K562 (cell line): ENCODE results near the gene LUZP4. TPM values are rescaled to one million over a fixed set of nuclear protein-coding genes. Genes with fewer than 3 reads are reported as not detected.

ENCODE experiments used
- ATAC-seq: fragments of 200-7000 bp; cut with Tn5 transposase; 3 replicates; pipeline ENCODE4 v1.9.1; 2020; ENCODE audit warnings: moderate library complexity
- BruUV-seq: library from RNA; stranded (reverse); fragments of 400-500 nt; replicated peaks from 2 replicates; lab custom pipeline; 2021; lab: Mats Ljungman, UMichigan
- CTCF ChIA-PET: fragments of 300-600 bp; formaldehyde crosslinking; extraction: SDS; loops from one replicate; lab custom pipeline; 2021; ENCODE audit warnings: low intra/inter-chr PET ratio; lab: Yijun Ruan, JAX
- POLR2A ChIA-PET: fragments of 300-600, 350-650 bp; sonication (Branson Sonifier 250); formaldehyde crosslinking; extraction: SDS; loops from one replicate; lab custom pipeline; 2021; ENCODE audit warnings: antibody characterized with exemption, inconsistent platforms; lab: Yijun Ruan, JAX
- DNase-seq, 4 experiments: peaks; one replicate each; pipeline versions ENCODE4 v3.0.0 to v3.0.0-alpha.2; 2011 to 2018; ENCODE audit warnings: low spot score in 3 of 4, mixed read lengths in 3 of 4; ENCODE audit errors: extremely low read depth in 1 of 4
- FAIRE-seq: peaks from 2 replicates; lab custom pipeline; 2011; peaks lifted over from hg19 to GRCh38; lab: Jason Lieb, UNC
- H2AFZ ChIP-seq: 2 replicates; pipeline ENCODE4 v1.6.0; 2011; ENCODE audit warnings: low read depth, low read length, control low read depth, inconsistent platforms
- H3K27ac ChIP-seq: fragments of 200-600 bp; 3 replicates; pipeline ENCODE4 v1.8.0; 2011; ENCODE audit warnings: low read depth, mild to moderate bottlenecking, control low read depth, inconsistent platforms, low read length, moderate library complexity, mixed read lengths; ENCODE audit errors: extremely low read depth
- H3K27me3 ChIP-seq, 2 experiments: fragments of 300-600 bp in 1 of 2; 2 replicates in 1 of 2; 3 replicates in 1 of 2; pipeline versions ENCODE4 v1.6.0 to v1.8.0; 2011; ENCODE audit warnings: inconsistent platforms in 2 of 2, low read length in 2 of 2, mild to moderate bottlenecking in 1 of 2, mixed read lengths in 1 of 2, moderate library complexity in 1 of 2; ENCODE audit not compliant: control insufficient read depth in 2 of 2, insufficient read depth in 2 of 2
- H3K36me3 ChIP-seq: fragments of 300-600 bp; 3 replicates; pipeline ENCODE4 v1.8.0; 2011; ENCODE audit warnings: mild to moderate bottlenecking, low read length, inconsistent platforms; ENCODE audit not compliant: control insufficient read depth, insufficient read depth
- H3K4me1 ChIP-seq, 2 experiments: fragments of 200-600 bp in 1 of 2; replicated peaks in 1 of 2; 2 replicates in 1 of 2; 3 replicates in 1 of 2; pipeline versions ENCODE4 v1.5.1 to v1.8.0; 2011; ENCODE audit warnings: inconsistent platforms in 2 of 2, low read length in 2 of 2, mild to moderate bottlenecking in 1 of 2, mixed read lengths in 1 of 2, moderate library complexity in 1 of 2; ENCODE audit not compliant: control insufficient read depth in 2 of 2, insufficient read depth in 2 of 2
- H3K4me2 ChIP-seq: 2 replicates; pipeline ENCODE4 v1.6.1; 2011; ENCODE audit warnings: low read length, control low read depth, inconsistent platforms, mixed read lengths; ENCODE audit not compliant: insufficient read depth
- H3K4me3 ChIP-seq: fragments of 200-600 bp; sonication (generic), shearing (Covaris generic); 2 replicates; pipeline ENCODE4 v1.5.1; 2016; ENCODE audit warnings: control low read depth, inconsistent platforms
- H3K79me2 ChIP-seq: fragments of 200-600 bp; 3 replicates; pipeline ENCODE4 v1.8.0; 2011; ENCODE audit warnings: low read length, inconsistent platforms; ENCODE audit not compliant: control insufficient read depth, insufficient read depth
- H3K9ac ChIP-seq, 2 experiments: 2 replicates each; pipeline versions ENCODE4 v1.6.0 to v1.6.1; 2011; ENCODE audit warnings: low read depth in 2 of 2, low read length in 2 of 2, control low read depth in 1 of 2, inconsistent platforms in 1 of 2, mild to moderate bottlenecking in 1 of 2, mixed read lengths in 1 of 2; ENCODE audit not compliant: insufficient read depth in 1 of 2
- H3K9me1 ChIP-seq: one replicate; pipeline ENCODE4 v1.6.0; 2011; ENCODE audit warnings: inconsistent platforms, mild to moderate bottlenecking, low read length, moderate library complexity; ENCODE audit not compliant: control insufficient read depth, insufficient read depth
- H3K9me3 ChIP-seq: replicated peaks from 2 replicates; pipeline ENCODE4 v1.5.1; 2011; ENCODE audit warnings: low read depth, low read length, inconsistent platforms; ENCODE audit not compliant: control insufficient read depth, insufficient read depth
- H4K20me1 ChIP-seq: replicated peaks from 2 replicates; pipeline ENCODE4 v1.6.1; 2011; ENCODE audit warnings: low read length, inconsistent platforms, mixed read lengths; ENCODE audit not compliant: control insufficient read depth, insufficient read depth
- ELF2 ChIP-seq: fragments of 250-450 bp; sonication (Bioruptor Pico); IDR thresholded peaks from 2 replicates; pipeline ENCODE4 v1.5.0; 2021; ENCODE audit warnings: mild to moderate bottlenecking
- MAFF ChIP-seq: IDR thresholded peaks from 2 replicates; pipeline ENCODE4 v1.6.1; 2012; ENCODE audit warnings: low read length, improper control_type of control experiment
- NEUROD1 ChIP-seq: fragments of 150-350 bp; IDR thresholded peaks from 2 replicates; pipeline ENCODE4 v1.6.1; 2014; ENCODE audit warnings: borderline replicate concordance, low read length, low read depth; ENCODE audit not compliant: partially characterized antibody
- ZNF3 ChIP-seq: fragments of 250-450 bp; sonication (Bioruptor Pico); IDR thresholded peaks from 2 replicates; pipeline ENCODE4 v1.5.0; 2021; ENCODE audit warnings: mild to moderate bottlenecking, moderate library complexity
- ZZZ3 ChIP-seq: fragments of 450-650 bp; IDR thresholded peaks from 2 replicates; pipeline ENCODE4 v1.6.1; 2016; ENCODE audit warnings: antibody characterized with exemption, mild to moderate bottlenecking, moderate library complexity
- WGBS: fragments of 100-300 bp; shearing (Covaris generic); methylation state at CpG from one replicate; pipeline ENCODE4 v1.1.6; 2016; ENCODE audit warnings: low coverage, mixed read lengths; ENCODE audit not compliant: insufficient coverage; ENCODE audit errors: missing lambda C conversion rate; 5-methylcytosine and 5-hydroxymethylcytosine counted together
- in situ Hi-C: fragments of 300-500 bp; cut with MboI; formaldehyde crosslinking; loops from 4 replicates; pipeline ENCODE4 v1.15.0; 2018; ENCODE audit warnings: inconsistent platforms, mixed read lengths
- intact Hi-C: fragments of 100-400 bp; cut with micrococcal nuclease; formaldehyde crosslinking; loops from 2 replicates; pipeline ENCODE4 v1.14.2; 2022
- polyA plus RNA-seq, 8 experiments: library from polyadenylated mRNA; depleted of rRNA in 4 of 8; stranded (reverse) in 5 of 8; unstranded in 3 of 8; fragments of >200 nt; fragmentation: Nextera tagmentation in 2 of 8; fragmentation: Illumina TruSeq in 1 of 8; extraction: Ambion mirVana in 2 of 8; extraction: Trizol in 1 of 8; gene quantifications; 2 replicates each; pipeline versions ENCODE4 v1.2.1 to v1.2.3, GENCODE V29; 2011 to 2014; ENCODE audit warnings: inconsistent platforms in 1 of 8, missing spikeins in 1 of 8
- total RNA-seq, 7 experiments: library from RNA; depleted of rRNA in 6 of 7; stranded (reverse); fragments of >200 nt in 6 of 7; fragmentation: Illumina TruSeq in 2 of 7; extraction: Trizol in 2 of 7; gene quantifications; 2 replicates each; pipeline versions ENCODE4 v1.2.1 to v1.2.3, GENCODE V29; 2011 to 2021; ENCODE audit warnings: low replicate concordance in 1 of 7
- TF ChIP-seq, protein P1 (sequence below): sonication (generic); formaldehyde crosslinking; IDR thresholded peaks from 2 replicates; pipeline ENCODE4 v1.8.1; 2022; ENCODE audit warnings: missing genetic modification reagents
- TF ChIP-seq, protein P2 (sequence below): sonication (generic); formaldehyde crosslinking; IDR thresholded peaks from 2 replicates; pipeline ENCODE4 v1.9.0; 2022; ENCODE audit warnings: mild to moderate bottlenecking, missing genetic modification reagents
- TF ChIP-seq, protein P3 (sequence below): fragments of 200-800 bp; sonication (Bioruptor generic); IDR thresholded peaks from 2 replicates; pipeline ENCODE4 v1.6.1; 2017; ENCODE audit warnings: missing genetic modification characterization, missing compliant biosample characterization
- TF ChIP-seq, protein P4 (sequence below), 2 experiments: fragments of 450-650 bp; conservative IDR thresholded peaks; 2 replicates each; pipeline ENCODE4 v1.6.1; 2017; ENCODE audit warnings: mild to moderate bottlenecking in 2 of 2, moderate library complexity in 2 of 2

LUZP4 gene
- total and polyA plus RNA-seq, 9 of the 15 experiments (the other 6 are each of a cell fraction or from before 2014, with no cell fraction given), result 0.16 to 1.1 (median 0.36) TPM

DNA sequence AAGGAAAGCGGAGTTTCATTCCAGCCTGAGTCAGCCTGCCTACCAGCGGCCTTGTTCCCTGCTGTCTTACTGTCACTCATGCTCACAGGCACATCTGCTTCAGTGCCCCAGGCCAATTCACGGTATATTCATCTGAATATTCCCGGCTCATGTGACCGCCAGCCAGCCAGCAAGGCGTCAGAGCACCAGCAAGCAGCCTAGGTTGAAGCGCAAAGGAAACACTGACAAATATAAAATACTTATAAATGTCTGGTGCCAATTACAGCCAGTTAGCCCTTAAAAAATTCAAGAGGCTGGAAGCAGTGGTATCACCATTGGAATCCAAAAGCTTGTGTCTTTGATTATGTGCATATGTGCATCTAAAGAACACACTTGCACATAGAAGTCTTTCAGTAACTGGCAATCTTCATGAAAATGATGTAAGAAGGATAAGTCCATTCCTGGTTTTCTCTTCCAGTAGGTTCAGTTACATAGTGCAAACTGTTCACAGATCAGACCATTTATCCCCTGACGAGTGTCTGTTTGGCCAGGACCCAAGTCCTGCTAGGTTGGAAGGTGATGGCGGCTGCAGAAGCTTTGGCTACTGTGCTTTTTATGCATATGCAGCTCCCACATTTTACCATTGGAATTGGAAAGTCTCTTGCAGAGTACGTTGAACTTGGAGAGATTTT, 61.3 kb downstream of the LUZP4 start:
- intact Hi-C loops, result no loop called here
- ATAC-seq, result no peak

DNA sequence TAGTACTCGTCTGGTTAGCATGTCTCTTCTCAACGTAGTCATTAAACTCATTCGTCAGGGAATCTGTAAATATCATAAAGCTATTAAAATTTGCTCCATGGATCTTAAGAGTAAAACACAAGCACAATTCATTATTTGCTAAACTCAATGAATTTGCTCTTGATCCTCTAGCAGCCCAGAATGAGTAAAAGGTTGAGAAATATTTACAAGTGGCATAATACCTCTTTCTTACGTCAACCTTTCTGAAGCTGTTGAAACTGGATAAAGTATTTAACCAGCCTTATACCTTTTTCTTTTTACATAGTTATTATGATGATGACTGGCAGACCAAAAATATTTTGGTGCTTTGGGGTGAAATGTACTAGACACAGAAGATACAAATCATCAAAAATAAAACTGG, 66.9 kb downstream of the LUZP4 start:
- no peak for FAIRE-seq
- intact Hi-C loops, result no loop called here

More for the DNA sequence above, 61.3 kb downstream of the LUZP4 start:
- Histone ChIP-seq H3K36me3 (no peaks in the 10 kb centered on the region), H4K20me1 (no peaks in the 10 kb centered on the region), H3K4me1 (no peaks in the 10 kb centered on the region), H3K9ac (no peak overlapping the region), H3K27ac (no peak overlapping the region), H3K4me2 (no peak overlapping the region), H3K9me1 (no peaks in the 10 kb centered on the region), H3K79me2 (no peaks in the 10 kb centered on the region), H3K27me3 (no peaks in the 10 kb centered on the region), H3K4me3 (no peak overlapping the region), H3K9me3 (no peaks in the 10 kb centered on the region), H2AFZ (no peak overlapping the region)
- DNase-seq (no peak), FAIRE-seq (no peak)
- no TSS peak for BruUV-seq
- TF ChIP-seq, protein P1, sequence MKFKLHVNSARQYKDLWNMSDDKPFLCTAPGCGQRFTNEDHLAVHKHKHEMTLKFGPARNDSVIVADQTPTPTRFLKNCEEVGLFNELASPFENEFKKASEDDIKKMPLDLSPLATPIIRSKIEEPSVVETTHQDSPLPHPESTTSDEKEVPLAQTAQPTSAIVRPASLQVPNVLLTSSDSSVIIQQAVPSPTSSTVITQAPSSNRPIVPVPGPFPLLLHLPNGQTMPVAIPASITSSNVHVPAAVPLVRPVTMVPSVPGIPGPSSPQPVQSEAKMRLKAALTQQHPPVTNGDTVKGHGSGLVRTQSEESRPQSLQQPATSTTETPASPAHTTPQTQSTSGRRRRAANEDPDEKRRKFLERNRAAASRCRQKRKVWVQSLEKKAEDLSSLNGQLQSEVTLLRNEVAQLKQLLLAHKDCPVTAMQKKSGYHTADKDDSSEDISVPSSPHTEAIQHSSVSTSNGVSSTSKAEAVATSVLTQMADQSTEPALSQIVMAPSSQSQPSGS (CRISPR knock-in tag), result no peak
- ChIA-PET CTCF (no interaction called here), POLR2A (no interaction called here)
- 4% methylated on average over 6 of the region's 10 CpGs for WGBS
- in situ Hi-C loops, result no loop called here

More for the DNA sequence above, 66.9 kb downstream of the LUZP4 start:
- Histone ChIP-seq H3K4me1 (no peaks in the 10 kb centered on the region), H3K9ac (no peak overlapping the region), H3K9me1 (no peaks in the 10 kb centered on the region), H2AFZ (no peak overlapping the region), H3K79me2 (no peaks in the 10 kb centered on the region), H3K27ac (no peak overlapping the region), H3K4me2 (no peak overlapping the region), H4K20me1 (no peaks in the 10 kb centered on the region), H3K36me3 (no peaks in the 10 kb centered on the region), H3K27me3 (no peaks in the 10 kb centered on the region), H3K4me3 (no peak overlapping the region), H3K9me3 (no peaks in the 10 kb centered on the region)
- CTCF ChIA-PET, result no interaction called here
- in situ Hi-C loops, result no loop called here
- BruUV-seq, result no TSS peak
- no peak for ATAC-seq
- TF ChIP-seq NEUROD1, result no peak
- no peak for TF ChIP-seq MAFF
- TF ChIP-seq ELF2 (CRISPR knock-in tag), result no peak
- TF ChIP-seq, protein P2, sequence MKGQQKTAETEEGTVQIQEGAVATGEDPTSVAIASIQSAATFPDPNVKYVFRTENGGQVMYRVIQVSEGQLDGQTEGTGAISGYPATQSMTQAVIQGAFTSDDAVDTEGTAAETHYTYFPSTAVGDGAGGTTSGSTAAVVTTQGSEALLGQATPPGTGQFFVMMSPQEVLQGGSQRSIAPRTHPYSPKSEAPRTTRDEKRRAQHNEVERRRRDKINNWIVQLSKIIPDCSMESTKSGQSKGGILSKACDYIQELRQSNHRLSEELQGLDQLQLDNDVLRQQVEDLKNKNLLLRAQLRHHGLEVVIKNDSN, result no peak
- TF ChIP-seq, protein P3, sequence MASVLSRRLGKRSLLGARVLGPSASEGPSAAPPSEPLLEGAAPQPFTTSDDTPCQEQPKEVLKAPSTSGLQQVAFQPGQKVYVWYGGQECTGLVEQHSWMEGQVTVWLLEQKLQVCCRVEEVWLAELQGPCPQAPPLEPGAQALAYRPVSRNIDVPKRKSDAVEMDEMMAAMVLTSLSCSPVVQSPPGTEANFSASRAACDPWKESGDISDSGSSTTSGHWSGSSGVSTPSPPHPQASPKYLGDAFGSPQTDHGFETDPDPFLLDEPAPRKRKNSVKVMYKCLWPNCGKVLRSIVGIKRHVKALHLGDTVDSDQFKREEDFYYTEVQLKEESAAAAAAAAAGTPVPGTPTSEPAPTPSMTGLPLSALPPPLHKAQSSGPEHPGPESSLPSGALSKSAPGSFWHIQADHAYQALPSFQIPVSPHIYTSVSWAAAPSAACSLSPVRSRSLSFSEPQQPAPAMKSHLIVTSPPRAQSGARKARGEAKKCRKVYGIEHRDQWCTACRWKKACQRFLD, result no peak
- no peak for TF ChIP-seq ZNF3 (CRISPR knock-in tag)
- TF ChIP-seq ZZZ3, result no peak
- TF ChIP-seq, protein P4, sequence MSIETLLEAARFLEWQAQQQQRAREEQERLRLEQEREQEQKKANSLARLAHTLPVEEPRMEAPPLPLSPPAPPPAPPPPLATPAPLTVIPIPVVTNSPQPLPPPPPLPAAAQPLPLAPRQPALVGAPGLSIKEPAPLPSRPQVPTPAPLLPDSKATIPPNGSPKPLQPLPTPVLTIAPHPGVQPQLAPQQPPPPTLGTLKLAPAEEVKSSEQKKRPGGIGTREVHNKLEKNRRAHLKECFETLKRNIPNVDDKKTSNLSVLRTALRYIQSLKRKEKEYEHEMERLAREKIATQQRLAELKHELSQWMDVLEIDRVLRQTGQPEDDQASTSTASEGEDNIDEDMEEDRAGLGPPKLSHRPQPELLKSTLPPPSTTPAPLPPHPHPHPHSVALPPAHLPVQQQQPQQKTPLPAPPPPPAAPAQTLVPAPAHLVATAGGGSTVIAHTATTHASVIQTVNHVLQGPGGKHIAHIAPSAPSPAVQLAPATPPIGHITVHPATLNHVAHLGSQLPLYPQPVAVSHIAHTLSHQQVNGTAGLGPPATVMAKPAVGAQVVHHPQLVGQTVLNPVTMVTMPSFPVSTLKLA (conservative IDR thresholded peaks at IDR 0.05), result no peak
- WGBS, result 0% methylated on average over 4 of the region's 4 CpGs
- POLR2A ChIA-PET, result no interaction called here
- DNase-seq, result no peak
